22Rv1 (cell line): ENCODE measurements around the gene PTPN3.

Experiments
- ZFX ChIP-seq: fragments of 450-650 bp; IDR thresholded peaks from 2 replicates; pipeline ENCODE4 v1.6.1; 2017; ENCODE audit warnings: antibody characterized with exemption, borderline replicate concordance
- TF ChIP-seq, protein P1 (sequence below): fragments of 450-650 bp; IDR thresholded peaks from 2 replicates; pipeline ENCODE4 v1.5.1; 2017; ENCODE audit warnings: mild to moderate bottlenecking

DNA sequence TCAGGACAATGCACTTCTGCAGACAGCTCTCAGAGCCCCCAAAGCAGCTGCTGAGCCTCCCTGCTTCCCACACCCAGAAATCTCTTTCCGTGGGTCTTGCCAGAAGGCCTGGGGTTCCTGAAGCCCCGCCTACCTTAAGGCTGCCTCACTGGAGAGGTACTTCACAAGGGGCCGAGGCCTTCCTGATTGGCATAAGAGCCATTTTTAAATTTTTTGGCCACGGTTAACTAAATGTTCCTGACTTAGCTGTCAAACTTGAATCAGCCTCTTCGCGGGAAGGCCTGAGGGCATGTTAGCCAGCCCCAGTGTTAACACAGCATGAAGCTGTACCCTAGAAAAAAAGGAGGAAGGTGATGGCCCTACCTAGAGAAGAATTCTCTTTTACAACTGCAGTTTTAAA lies 156.5 kb downstream of the PTPN3 start:
- TF ChIP-seq, protein P1, sequence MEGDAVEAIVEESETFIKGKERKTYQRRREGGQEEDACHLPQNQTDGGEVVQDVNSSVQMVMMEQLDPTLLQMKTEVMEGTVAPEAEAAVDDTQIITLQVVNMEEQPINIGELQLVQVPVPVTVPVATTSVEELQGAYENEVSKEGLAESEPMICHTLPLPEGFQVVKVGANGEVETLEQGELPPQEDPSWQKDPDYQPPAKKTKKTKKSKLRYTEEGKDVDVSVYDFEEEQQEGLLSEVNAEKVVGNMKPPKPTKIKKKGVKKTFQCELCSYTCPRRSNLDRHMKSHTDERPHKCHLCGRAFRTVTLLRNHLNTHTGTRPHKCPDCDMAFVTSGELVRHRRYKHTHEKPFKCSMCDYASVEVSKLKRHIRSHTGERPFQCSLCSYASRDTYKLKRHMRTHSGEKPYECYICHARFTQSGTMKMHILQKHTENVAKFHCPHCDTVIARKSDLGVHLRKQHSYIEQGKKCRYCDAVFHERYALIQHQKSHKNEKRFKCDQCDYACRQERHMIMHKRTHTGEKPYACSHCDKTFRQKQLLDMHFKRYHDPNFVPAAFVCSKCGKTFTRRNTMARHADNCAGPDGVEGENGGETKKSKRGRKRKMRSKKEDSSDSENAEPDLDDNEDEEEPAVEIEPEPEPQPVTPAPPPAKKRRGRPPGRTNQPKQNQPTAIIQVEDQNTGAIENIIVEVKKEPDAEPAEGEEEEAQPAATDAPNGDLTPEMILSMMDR = no peak
- TF ChIP-seq ZFX = no peak
